ENCODE results near the gene PKMYT1.

DNA sequence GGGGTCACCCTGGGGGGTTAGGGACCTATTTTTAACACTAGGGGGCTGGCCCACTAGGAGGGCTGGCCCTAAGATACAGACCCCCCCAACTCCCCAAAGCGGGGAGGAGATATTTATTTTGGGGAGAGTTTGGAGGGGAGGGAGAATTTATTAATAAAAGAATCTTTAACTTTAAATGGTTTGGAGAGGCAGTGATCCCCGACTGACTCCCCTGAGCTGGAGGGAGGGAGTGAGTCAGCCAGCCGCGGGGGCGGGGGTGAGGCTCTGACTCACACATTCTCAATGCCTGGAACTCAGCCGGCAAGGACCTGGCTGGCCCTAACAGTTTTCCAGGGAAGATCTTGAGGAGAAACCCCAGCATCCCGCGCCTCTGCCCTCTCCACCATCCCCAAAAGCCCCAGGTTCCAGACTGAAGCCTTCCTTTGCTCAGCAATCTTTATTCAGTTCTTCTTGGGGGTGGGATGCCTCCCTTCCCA, 42.0 kb upstream of the PKMYT1 start:
- TF ChIP-seq, protein P1, sequence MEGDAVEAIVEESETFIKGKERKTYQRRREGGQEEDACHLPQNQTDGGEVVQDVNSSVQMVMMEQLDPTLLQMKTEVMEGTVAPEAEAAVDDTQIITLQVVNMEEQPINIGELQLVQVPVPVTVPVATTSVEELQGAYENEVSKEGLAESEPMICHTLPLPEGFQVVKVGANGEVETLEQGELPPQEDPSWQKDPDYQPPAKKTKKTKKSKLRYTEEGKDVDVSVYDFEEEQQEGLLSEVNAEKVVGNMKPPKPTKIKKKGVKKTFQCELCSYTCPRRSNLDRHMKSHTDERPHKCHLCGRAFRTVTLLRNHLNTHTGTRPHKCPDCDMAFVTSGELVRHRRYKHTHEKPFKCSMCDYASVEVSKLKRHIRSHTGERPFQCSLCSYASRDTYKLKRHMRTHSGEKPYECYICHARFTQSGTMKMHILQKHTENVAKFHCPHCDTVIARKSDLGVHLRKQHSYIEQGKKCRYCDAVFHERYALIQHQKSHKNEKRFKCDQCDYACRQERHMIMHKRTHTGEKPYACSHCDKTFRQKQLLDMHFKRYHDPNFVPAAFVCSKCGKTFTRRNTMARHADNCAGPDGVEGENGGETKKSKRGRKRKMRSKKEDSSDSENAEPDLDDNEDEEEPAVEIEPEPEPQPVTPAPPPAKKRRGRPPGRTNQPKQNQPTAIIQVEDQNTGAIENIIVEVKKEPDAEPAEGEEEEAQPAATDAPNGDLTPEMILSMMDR (conservative IDR thresholded peaks at IDR 0.05 in 1 of 2, IDR thresholded peaks at IDR 0.05 in 1 of 2; ENCODE audit: extremely low read depth in 1 of 2, insufficient read depth in 1 of 2, low read depth in 1 of 2, low read length in 2 of 2) = no peak
- no peak for TF ChIP-seq EZH2 (IDR thresholded peaks at IDR 0.05; ENCODE audit: borderline replicate concordance, low read length)

All from mammary epithelial cell (primary cell).